Measurements from ENCODE around the gene IL27RA. TPM values are rescaled to one million over a fixed set of nuclear protein-coding genes. Genes with fewer than 3 reads are reported as not detected.

The IL27RA gene
- total RNA-seq, 1 experiment from 2014 or later: 13.6 TPM

DNA sequence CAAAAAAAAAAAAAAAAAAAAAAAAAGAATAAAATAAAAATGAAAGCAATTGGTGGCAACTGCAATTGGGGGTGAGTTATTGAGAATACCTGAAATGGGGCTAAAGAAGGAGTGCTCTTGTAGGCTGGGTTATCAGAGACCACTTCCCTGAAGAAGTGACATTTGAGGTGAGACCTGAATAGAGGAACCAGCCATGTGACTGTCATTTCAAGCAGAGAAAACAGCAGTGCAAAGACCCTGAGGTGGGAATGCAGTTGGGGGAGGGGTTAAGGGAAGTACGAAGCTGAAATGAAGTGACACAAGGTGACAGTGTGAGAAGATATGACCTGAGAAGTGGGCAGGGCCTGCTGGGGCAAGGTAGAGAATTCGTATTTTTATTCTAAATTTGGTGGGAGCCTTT lies 34.6 kb downstream of the IL27RA start:
- no CpG with 5 or more reads among the region's 2 CpGs for WGBS (ENCODE audit: extremely low coverage, insufficient read length, low lambda C conversion rate)
- no peak overlapping the region for H2BK20ac ChIP-seq (ENCODE audit: low read depth, low read length, poor library complexity, severe bottlenecking)
- H3K27me3 Mint-ChIP-seq (ENCODE audit: low read depth): peaks cover 22% of the 10 kb centered on the region

More for the DNA sequence above, 34.6 kb downstream of the IL27RA start:
- Histone ChIP-seq H3K14ac (ENCODE audit: insufficient read depth, low read length) (no peak overlapping the region), H2BK12ac (ENCODE audit: insufficient read length, low read depth, low read length) (no peak overlapping the region), H4K5ac (ENCODE audit: insufficient read length, low read depth, low read length) (no peak overlapping the region), H4K20me1 (ENCODE audit: control insufficient read depth, insufficient read depth, insufficient read length) (no peaks in the 10 kb centered on the region), H3K18ac (ENCODE audit: insufficient read length, low read depth, low read length) (no peak overlapping the region), H2BK120ac (ENCODE audit: low read depth, low read length, poor library complexity, severe bottlenecking) (no peak overlapping the region), H2AK5ac (ENCODE audit: insufficient read length, low read length) (no peak overlapping the region), H3K27ac (ENCODE audit: insufficient read length, low read depth, low read length) (no peak overlapping the region), H2BK15ac (ENCODE audit: low read depth, low read length) (no peak overlapping the region), H4K8ac (replicated peaks; ENCODE audit: insufficient read length, low read depth, low read length) (no peak overlapping the region), H3K56ac (ENCODE audit: insufficient read length, low read depth, low read length) (no peak overlapping the region), H3K4me1 (ENCODE audit: insufficient read depth, low read length) (no peaks in the 10 kb centered on the region; the same call in 1 of the 2 replicates), H3K79me1 (ENCODE audit: insufficient read depth, low read depth, low read length, poor library complexity, severe bottlenecking) (no peaks in the 10 kb centered on the region), H3K4me2 (ENCODE audit: insufficient read depth, insufficient read length, low read length) (no peak overlapping the region), H2BK5ac (ENCODE audit: insufficient read length, low read length) (no peak overlapping the region), H3K9me3 (ENCODE audit: control insufficient read depth, low read depth, low read length) (no peaks in the 10 kb centered on the region), H3K9ac (ENCODE audit: extremely low read depth, insufficient read length, low read length) (no peak overlapping the region), H2AFZ (ENCODE audit: low read length) (no peak overlapping the region), H3T11ph (ENCODE audit: low read length) (no peak overlapping the region), H3K27me3 (ENCODE audit: insufficient read depth, low read length) (no peaks in the 10 kb centered on the region), H3K79me2 (ENCODE audit: insufficient read depth, low read length) (no peaks in the 10 kb centered on the region), H3K23me2 (ENCODE audit: insufficient read length, low read depth, low read length, poor library complexity, severe bottlenecking) (no peaks in the 10 kb centered on the region), H4K91ac (ENCODE audit: insufficient read length, low read depth, low read length) (no peak overlapping the region), H3K23ac (ENCODE audit: insufficient read length, low read depth, low read length) (no peak overlapping the region), H3K4ac (ENCODE audit: low read depth, low read length) (no peak overlapping the region)
- Mint-ChIP-seq H3K36me3 (ENCODE audit: insufficient read depth in 1 of 3, low read depth in 3 of 3) (no peaks in the 10 kb centered on the region), H3K4me1 (peaks cover 0 to 4% of the 10 kb centered on the region in 2 experiments; a peak in 1 of 4 replicates), H3K27ac (no peak overlapping the region), H3K9me3 (no peaks in the 10 kb centered on the region; a peak in 2 of 5 replicates), H3K4me3 (no peak overlapping the region)
- DNase-seq: no peak
- TF ChIP-seq, protein P1, sequence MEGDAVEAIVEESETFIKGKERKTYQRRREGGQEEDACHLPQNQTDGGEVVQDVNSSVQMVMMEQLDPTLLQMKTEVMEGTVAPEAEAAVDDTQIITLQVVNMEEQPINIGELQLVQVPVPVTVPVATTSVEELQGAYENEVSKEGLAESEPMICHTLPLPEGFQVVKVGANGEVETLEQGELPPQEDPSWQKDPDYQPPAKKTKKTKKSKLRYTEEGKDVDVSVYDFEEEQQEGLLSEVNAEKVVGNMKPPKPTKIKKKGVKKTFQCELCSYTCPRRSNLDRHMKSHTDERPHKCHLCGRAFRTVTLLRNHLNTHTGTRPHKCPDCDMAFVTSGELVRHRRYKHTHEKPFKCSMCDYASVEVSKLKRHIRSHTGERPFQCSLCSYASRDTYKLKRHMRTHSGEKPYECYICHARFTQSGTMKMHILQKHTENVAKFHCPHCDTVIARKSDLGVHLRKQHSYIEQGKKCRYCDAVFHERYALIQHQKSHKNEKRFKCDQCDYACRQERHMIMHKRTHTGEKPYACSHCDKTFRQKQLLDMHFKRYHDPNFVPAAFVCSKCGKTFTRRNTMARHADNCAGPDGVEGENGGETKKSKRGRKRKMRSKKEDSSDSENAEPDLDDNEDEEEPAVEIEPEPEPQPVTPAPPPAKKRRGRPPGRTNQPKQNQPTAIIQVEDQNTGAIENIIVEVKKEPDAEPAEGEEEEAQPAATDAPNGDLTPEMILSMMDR (conservative IDR thresholded peaks at IDR 0.05): no peak
